Measurements from ENCODE around the gene GPC3.
"Not testable (repeated sequence)": the region's sequence is repeated elsewhere in the genome, so short reads cannot be mapped to it uniquely, and the experiment has no call there.

GPC3 gene

GRCh38 chrX:133627673-133628072, 357.7 kb downstream of the GPC3 start:
- H3K4me3 ChIP-seq (ENCODE audit: low read depth, low read length), result no peak overlapping the region

GRCh38 chrX:133621384-133621783, 364.0 kb downstream of the GPC3 start:
- H3K4me3 ChIP-seq (ENCODE audit: low read depth, low read length), result not testable (repeated sequence)

GRCh38 chrX:133611676-133612075, 373.7 kb downstream of the GPC3 start:
- H3K4me3 ChIP-seq (ENCODE audit: low read depth, low read length), result no peak overlapping the region

- H3K4me3 ChIP-seq (ENCODE audit: low read depth, low read length), result no peak overlapping the region
Measured at GRCh38 chrX:133610056-133610455, 375.3 kb downstream of the GPC3 start.

- H3K4me3 ChIP-seq (ENCODE audit: low read depth, low read length), result no peak overlapping the region
Measured at GRCh38 chrX:133609166-133609565, 376.2 kb downstream of the GPC3 start.

GRCh38 chrX:133608406-133608805, 377.0 kb downstream of the GPC3 start:
- no peak overlapping the region for H3K4me3 ChIP-seq (ENCODE audit: low read depth, low read length)

- H3K4me3 ChIP-seq (ENCODE audit: low read depth, low read length), result no peak overlapping the region
Measured at GRCh38 chrX:133607419-133608348, 377.7 kb downstream of the GPC3 start.

- H3K4me3 ChIP-seq (ENCODE audit: low read depth, low read length), result no peak overlapping the region
Measured at GRCh38 chrX:133606990-133607389, 378.4 kb downstream of the GPC3 start.

- no peak overlapping the region for H3K4me3 ChIP-seq (ENCODE audit: low read depth, low read length)
Measured at GRCh38 chrX:133604801-133605200, 380.6 kb downstream of the GPC3 start.

- H3K4me3 ChIP-seq (ENCODE audit: low read depth, low read length), result no peak overlapping the region
Measured at GRCh38 chrX:133602881-133603280, 382.5 kb downstream of the GPC3 start.

GRCh38 chrX:133601116-133601515, 384.3 kb downstream of the GPC3 start:
- H3K4me3 ChIP-seq (ENCODE audit: low read depth, low read length), result no peak overlapping the region

- no peak overlapping the region for H3K4me3 ChIP-seq (ENCODE audit: low read depth, low read length)
Measured at GRCh38 chrX:133600536-133600935, 384.9 kb downstream of the GPC3 start.

GRCh38 chrX:133598601-133599335, 386.6 kb downstream of the GPC3 start:
- H3K4me3 ChIP-seq (ENCODE audit: low read depth, low read length), result no peak overlapping the region

GRCh38 chrX:133594156-133594555, 391.2 kb downstream of the GPC3 start:
- H3K4me3 ChIP-seq (ENCODE audit: low read depth, low read length), result no peak overlapping the region

- H3K4me3 ChIP-seq (ENCODE audit: low read depth, low read length), result no peak overlapping the region
Measured at GRCh38 chrX:133593531-133593930, 391.9 kb downstream of the GPC3 start.

GRCh38 chrX:133590703-133591505, 394.5 kb downstream of the GPC3 start:
- H3K4me3 ChIP-seq (ENCODE audit: low read depth, low read length), result no peak overlapping the region

GRCh38 chrX:133588827-133589226, 396.6 kb downstream of the GPC3 start:
- H3K4me3 ChIP-seq (ENCODE audit: low read depth, low read length), result no peak overlapping the region

- no peak overlapping the region for H3K4me3 ChIP-seq (ENCODE audit: low read depth, low read length)
Measured at GRCh38 chrX:133587818-133588217, 397.6 kb downstream of the GPC3 start.

- no peak overlapping the region for H3K4me3 ChIP-seq (ENCODE audit: low read depth, low read length)
Measured at GRCh38 chrX:133587071-133587470, 398.3 kb downstream of the GPC3 start.

GRCh38 chrX:133586443-133586842, 399.0 kb downstream of the GPC3 start:
- H3K4me3 ChIP-seq (ENCODE audit: low read depth, low read length), result no peak overlapping the region

- no peak overlapping the region for H3K4me3 ChIP-seq (ENCODE audit: low read depth, low read length)
Measured at GRCh38 chrX:133583825-133584224, 401.6 kb downstream of the GPC3 start.
